Keratinocyte (primary cell): ENCODE results near the gene PGLYRP4.
A peak's percentile ranks its signal among the peaks of the same experiment; 100 is the strongest.

Experiments
- EZH2 ChIP-seq: IDR thresholded peaks from one replicate; pipeline ENCODE4 v1.6.1; 2012; ENCODE audit warnings: inconsistent platforms, mild to moderate bottlenecking, low read length, moderate library complexity
- TF ChIP-seq, protein P1 (sequence below), 3 experiments: IDR thresholded peaks in 1 of 3; conservative IDR thresholded peaks in 1 of 3; optimal IDR thresholded peaks in 1 of 3; 2 replicates in 2 of 3; 3 replicates in 1 of 3; pipeline versions ENCODE3 to v1.5.1; 2011; ENCODE audit warnings: low read length in 3 of 3, mild to moderate bottlenecking in 3 of 3, moderate library complexity in 2 of 3, control low read depth in 1 of 3, inconsistent platforms in 1 of 3; ENCODE audit not compliant: insufficient read depth in 2 of 3; ENCODE audit errors: extremely low read depth in 1 of 3

DNA sequence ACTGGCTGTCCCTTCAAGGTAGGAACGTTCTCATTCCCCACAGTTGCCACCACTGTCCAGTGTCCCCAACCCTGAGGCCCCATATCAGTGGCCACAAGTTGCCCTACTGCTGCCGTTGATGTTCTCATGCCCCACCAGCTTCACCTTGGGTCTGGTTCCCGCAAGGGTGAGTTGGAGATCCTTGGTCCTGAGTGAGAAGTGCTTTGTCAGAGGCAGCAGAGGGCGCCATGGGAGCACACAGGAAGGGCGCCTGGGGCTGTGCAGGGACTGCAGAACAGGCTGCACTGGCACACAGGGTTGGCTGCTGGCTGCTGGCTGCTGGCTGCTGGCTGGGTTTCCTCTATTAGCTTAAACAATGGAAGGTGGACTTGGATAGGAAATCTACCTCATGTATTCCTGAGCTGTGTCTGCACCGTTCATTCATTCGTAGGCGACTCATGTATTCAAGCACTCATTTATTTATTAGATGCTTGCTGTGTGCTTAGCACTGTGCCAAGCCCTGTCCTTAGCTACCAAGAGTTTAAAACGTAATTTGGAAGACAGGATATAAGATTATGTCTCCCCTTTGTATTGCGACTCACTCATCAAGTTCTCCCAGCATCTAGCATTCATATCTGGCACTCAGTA is 6.9 kb upstream of the PGLYRP4 start:
- TF ChIP-seq, protein P1, sequence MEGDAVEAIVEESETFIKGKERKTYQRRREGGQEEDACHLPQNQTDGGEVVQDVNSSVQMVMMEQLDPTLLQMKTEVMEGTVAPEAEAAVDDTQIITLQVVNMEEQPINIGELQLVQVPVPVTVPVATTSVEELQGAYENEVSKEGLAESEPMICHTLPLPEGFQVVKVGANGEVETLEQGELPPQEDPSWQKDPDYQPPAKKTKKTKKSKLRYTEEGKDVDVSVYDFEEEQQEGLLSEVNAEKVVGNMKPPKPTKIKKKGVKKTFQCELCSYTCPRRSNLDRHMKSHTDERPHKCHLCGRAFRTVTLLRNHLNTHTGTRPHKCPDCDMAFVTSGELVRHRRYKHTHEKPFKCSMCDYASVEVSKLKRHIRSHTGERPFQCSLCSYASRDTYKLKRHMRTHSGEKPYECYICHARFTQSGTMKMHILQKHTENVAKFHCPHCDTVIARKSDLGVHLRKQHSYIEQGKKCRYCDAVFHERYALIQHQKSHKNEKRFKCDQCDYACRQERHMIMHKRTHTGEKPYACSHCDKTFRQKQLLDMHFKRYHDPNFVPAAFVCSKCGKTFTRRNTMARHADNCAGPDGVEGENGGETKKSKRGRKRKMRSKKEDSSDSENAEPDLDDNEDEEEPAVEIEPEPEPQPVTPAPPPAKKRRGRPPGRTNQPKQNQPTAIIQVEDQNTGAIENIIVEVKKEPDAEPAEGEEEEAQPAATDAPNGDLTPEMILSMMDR (optimal IDR thresholded peaks at IDR 0.05 in 1 of 3, IDR thresholded peaks at IDR 0.05 in 1 of 3, conservative IDR thresholded peaks at IDR 0.05 in 1 of 3; ENCODE audit: extremely low read depth in 1 of 3, insufficient read depth in 2 of 3, low read length in 3 of 3): peak; percentile 87 to 99 (median 96)
- no peak for TF ChIP-seq EZH2
